Uterus (tissue), 4 donors: ENCODE results near the gene GAS1. TPM values are rescaled to one million over a fixed set of nuclear protein-coding genes. Genes with fewer than 3 reads are reported as not detected.

Experiments
- DNase-seq, 2 donors: peaks; one replicate each; pipeline ENCODE4 v3.0.0-alpha.2; 2019 to 2020
- H3K27ac ChIP-seq, 2 donors: fragments of 200-600 bp; sonication (generic); 1 replicate in 1 of 2; 2 replicates in 1 of 2; pipeline ENCODE4 v1.5.1; 2016 to 2018
- H3K27me3 ChIP-seq, 2 donors: fragments of 200-600 bp; sonication (generic); one replicate each; pipeline ENCODE4 v1.5.1; 2018 to 2019; ENCODE audit warnings: control low read depth in 1 of 2
- H3K36me3 ChIP-seq, 2 donors: fragments of 200-600 bp; sonication (generic); one replicate each; pipeline ENCODE4 v1.5.1; 2019; ENCODE audit warnings: control low read depth in 1 of 2
- H3K4me1 ChIP-seq, 2 donors: fragments of 200-600 bp; sonication (generic); one replicate each; pipeline ENCODE4 v1.5.1; 2018 to 2019; ENCODE audit warnings: control low read depth in 1 of 2
- H3K4me3 ChIP-seq, 2 donors: fragments of 200-600 bp; sonication (generic); 1 replicate in 1 of 2; 2 replicates in 1 of 2; pipeline ENCODE4 v1.5.1; 2018 to 2019; ENCODE audit warnings: mild to moderate bottlenecking in 1 of 2
- H3K9me3 ChIP-seq, 2 donors: fragments of 200-600 bp; sonication (generic); one replicate each; pipeline ENCODE4 v1.5.1; 2019; ENCODE audit warnings: control low read depth in 1 of 2
- CTCF ChIP-seq, 4 experiments: fragments of 200-600 bp in 2 of 4; fragments of 450-650 bp in 2 of 4; sonication (generic) in 2 of 4; IDR thresholded peaks; one replicate each; pipeline ENCODE4 v1.5.1; 2016 to 2019; ENCODE audit warnings: antibody characterized with exemption in 4 of 4, mild to moderate bottlenecking in 2 of 4, moderate library complexity in 1 of 4
- POLR2A ChIP-seq, 2 donors: fragments of 450-650 bp; IDR thresholded peaks; one replicate each; pipeline ENCODE4 v1.6.1; 2016; ENCODE audit warnings: antibody characterized with exemption in 2 of 2, mild to moderate bottlenecking in 1 of 2, moderate library complexity in 1 of 2
- intact Hi-C: fragments of 100-400 bp; cut with DNase I; formaldehyde crosslinking; loops from one replicate; pipeline ENCODE4 v1.15.1; 2023; ENCODE audit warnings: low total_unique reads
- total RNA-seq, 4 donors: library from RNA; depleted of rRNA in 3 of 4; stranded (reverse); fragments of >200 nt in 3 of 4; gene quantifications; one replicate each; pipeline versions ENCODE4 v1.1.0 to v1.2.4, GENCODE V29; 2014 to 2023
- donor health status: DM: yes; HTN: yes; CAD: no.

The GAS1 gene
- total RNA-seq, 4 donors from 2014 or later, result 81.6 to 281 (median 172) TPM

GRCh38 chr9:86938780-86939179 is 8.5 kb downstream of the GAS1 start:
- TF ChIP-seq CTCF (IDR thresholded peaks at IDR 0.05), result no peak
- no peak for TF ChIP-seq POLR2A (IDR thresholded peaks at IDR 0.05)
- Histone ChIP-seq H3K36me3 (no peaks in the 10 kb centered on the region), H3K4me1 (no peaks in the 10 kb centered on the region), H3K27me3 (no peaks in the 10 kb centered on the region), H3K9me3 (no peaks in the 10 kb centered on the region), H3K4me3 (no peak overlapping the region), H3K27ac (no peak overlapping the region)
- intact Hi-C loops, result no loop called here
- DNase-seq, result no peak

DNA sequence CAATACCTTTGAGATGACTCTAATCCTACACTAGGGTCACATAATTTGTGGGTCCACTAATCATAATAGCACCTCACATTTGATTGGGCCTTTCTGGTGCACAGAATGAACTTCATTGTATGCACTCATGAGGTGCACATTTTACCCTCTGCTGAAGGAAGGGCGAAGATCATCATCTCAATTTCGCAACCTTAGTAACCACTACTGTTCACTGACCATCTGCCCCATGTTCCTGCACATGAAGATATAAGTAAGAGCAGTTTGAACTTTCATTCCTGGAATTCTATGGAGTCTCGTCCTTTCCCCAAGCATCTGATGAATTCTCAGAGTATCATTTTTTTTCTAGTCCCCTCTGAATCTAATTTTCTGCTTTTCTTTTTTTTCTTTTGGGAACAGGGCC is 21.2 kb downstream of the GAS1 start:
- no peak for DNase-seq

GRCh38 chr9:86925686-86926085 is 21.6 kb downstream of the GAS1 start:
- Histone ChIP-seq H3K27ac (no peak overlapping the region), H3K36me3 (no peaks in the 10 kb centered on the region), H3K27me3 (no peaks in the 10 kb centered on the region), H3K4me1 (no peaks in the 10 kb centered on the region), H3K9me3 (no peaks in the 10 kb centered on the region), H3K4me3 (no peak overlapping the region)
- DNase-seq, result no peak
- TF ChIP-seq CTCF (IDR thresholded peaks at IDR 0.05) (no peak), POLR2A (IDR thresholded peaks at IDR 0.05) (no peak)
- intact Hi-C loops, result no loop called here

More for the DNA sequence above, 21.2 kb downstream of the GAS1 start:
- TF ChIP-seq POLR2A (IDR thresholded peaks at IDR 0.05), result no peak
- TF ChIP-seq CTCF (IDR thresholded peaks at IDR 0.05), result no peak
- Histone ChIP-seq H3K9me3 (no peaks in the 10 kb centered on the region), H3K27ac (no peak overlapping the region), H3K27me3 (no peaks in the 10 kb centered on the region), H3K4me1 (no peaks in the 10 kb centered on the region), H3K4me3 (no peak overlapping the region), H3K36me3 (no peaks in the 10 kb centered on the region)
- intact Hi-C loops, result no loop called here

- Histone ChIP-seq H3K9me3 (no peaks in the 10 kb centered on the region), H3K4me1 (no peaks in the 10 kb centered on the region), H3K4me3 (no peak overlapping the region), H3K27ac (no peak overlapping the region), H3K36me3 (no peaks in the 10 kb centered on the region), H3K27me3 (no peaks in the 10 kb centered on the region)
- intact Hi-C loops, result no loop called here
- TF ChIP-seq POLR2A (IDR thresholded peaks at IDR 0.05) (no peak), CTCF (IDR thresholded peaks at IDR 0.05) (no peak)
- no peak for DNase-seq
Observed at GRCh38 chr9:86924206-86924605, 23.1 kb downstream of the GAS1 start.

DNA sequence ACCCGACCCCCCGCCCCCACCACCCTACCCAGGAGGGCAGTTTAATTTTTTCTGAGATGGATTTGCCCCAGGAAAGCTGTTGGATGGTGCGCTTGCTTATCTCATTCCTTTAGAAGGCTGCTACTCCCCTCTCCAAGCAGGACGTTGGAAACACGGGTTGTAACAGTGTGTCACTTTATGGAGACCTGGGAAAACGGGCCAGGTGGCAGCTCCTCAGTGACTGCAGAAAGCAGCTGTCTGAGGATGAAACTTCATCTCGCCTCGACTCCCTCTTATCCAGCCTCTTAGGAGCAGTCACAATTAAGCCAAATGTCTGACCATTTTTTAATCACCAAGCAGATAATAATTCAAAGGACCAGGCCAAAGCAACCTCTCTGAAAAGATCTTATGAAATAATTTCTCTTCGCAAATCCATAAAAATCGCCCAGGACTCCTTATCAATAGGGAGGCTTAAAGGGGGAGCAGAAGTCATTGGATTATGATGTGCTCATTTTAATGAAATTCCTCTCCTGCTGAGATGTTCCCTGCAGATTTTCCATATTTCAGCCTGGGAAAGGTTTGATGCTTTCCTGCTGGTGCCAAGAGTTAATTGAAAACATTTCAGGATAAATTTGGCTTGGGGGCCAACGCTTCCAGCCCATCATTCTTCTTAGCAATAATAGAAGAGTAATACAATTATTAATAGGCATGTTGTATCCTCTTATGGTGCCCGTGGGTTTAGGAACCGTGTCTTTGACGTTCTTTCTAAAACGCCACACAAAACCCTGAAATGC is 26.0 kb downstream of the GAS1 start:
- no peaks in the 10 kb centered on the region for H3K4me1 ChIP-seq
- H3K27me3 ChIP-seq, result no peaks in the 10 kb centered on the region
- H3K9me3 ChIP-seq, result no peaks in the 10 kb centered on the region
- no peaks in the 10 kb centered on the region for H3K36me3 ChIP-seq
- H3K4me3 ChIP-seq, result no peak overlapping the region
- DNase-seq, result no peak
- H3K27ac ChIP-seq, result peak overlapping the region in 1 of 2 donors; percentile 30
- TF ChIP-seq POLR2A (IDR thresholded peaks at IDR 0.05), result no peak
- no peak for TF ChIP-seq CTCF (IDR thresholded peaks at IDR 0.05)
- intact Hi-C loops, result no loop called here
